GM19193 (cell line): ENCODE results near the gene DTX2.
"Not testable (repeated sequence)": the region's sequence is repeated elsewhere in the genome, so short reads cannot be mapped to it uniquely, and the experiment has no call there.

Source experiments
- POLR2A ChIP-seq: IDR thresholded peaks from 4 replicates; pipeline ENCODE4 v1.6.1; 2011; ENCODE audit not compliant: insufficient read depth, insufficient read length; ENCODE audit errors: extremely low read depth

The DTX2 gene

GRCh38 chr7:76461464-76462101 lies at the start of gene DTX2:
TSS of gene DTX2 (plus strand) at chr7:76461709. CDS start at chr7:76480510, 18,801 bp downstream.
- not testable (repeated sequence) for TF ChIP-seq POLR2A

GRCh38 chr7:76412249-76412648 lies 49.3 kb upstream of the DTX2 start:
- no peak for TF ChIP-seq POLR2A

- no peak for TF ChIP-seq POLR2A
Observed at GRCh38 chr7:76423666-76424412, 37.7 kb upstream of the DTX2 start.

GRCh38 chr7:76424413-76425111 lies 36.9 kb upstream of the DTX2 start, which contains the start of gene ZP3:
TSS of gene ZP3 (plus strand) at chr7:76424950. CDS start at chr7:76424965, 15 bp downstream.
- no peak for TF ChIP-seq POLR2A

GRCh38 chr7:76425156-76425555 lies 36.4 kb upstream of the DTX2 start:
- no peak for TF ChIP-seq POLR2A

- TF ChIP-seq POLR2A, result no peak
Observed at GRCh38 chr7:76426246-76426645, 35.3 kb upstream of the DTX2 start.

GRCh38 chr7:76427635-76428034 lies 33.9 kb upstream of the DTX2 start:
- TF ChIP-seq POLR2A, result no peak

- TF ChIP-seq POLR2A, result no peak
Observed at GRCh38 chr7:76428149-76428823, 33.2 kb upstream of the DTX2 start.

GRCh38 chr7:76428868-76429805 lies 32.4 kb upstream of the DTX2 start:
- TF ChIP-seq POLR2A, result no peak

- TF ChIP-seq POLR2A, result no peak
Observed at GRCh38 chr7:76430211-76430610, 31.3 kb upstream of the DTX2 start.

- no peak for TF ChIP-seq POLR2A
Observed at GRCh38 chr7:76430836-76431235, 30.7 kb upstream of the DTX2 start.

GRCh38 chr7:76505168-76506080 lies 43.9 kb downstream of the DTX2 start:
- no peak for TF ChIP-seq POLR2A

- TF ChIP-seq POLR2A, result no peak
Observed at GRCh38 chr7:76506081-76506440, 44.6 kb downstream of the DTX2 start.
